ENCODE measurements around the gene RELB. TPM values are rescaled to one million over a fixed set of nuclear protein-coding genes. Genes with fewer than 3 reads are reported as not detected.

The RELB gene
- total RNA-seq, 1 experiment from 2014 or later = 9.3 TPM

- DNase-seq (ENCODE audit: low spot score) = no peak
Measured at GRCh38 chr19:45079911-45080370, 78.7 kb downstream of the RELB start.

- DNase-seq (ENCODE audit: low spot score) = no peak
Measured at GRCh38 chr19:45082170-45082569, 80.9 kb downstream of the RELB start.

DNA sequence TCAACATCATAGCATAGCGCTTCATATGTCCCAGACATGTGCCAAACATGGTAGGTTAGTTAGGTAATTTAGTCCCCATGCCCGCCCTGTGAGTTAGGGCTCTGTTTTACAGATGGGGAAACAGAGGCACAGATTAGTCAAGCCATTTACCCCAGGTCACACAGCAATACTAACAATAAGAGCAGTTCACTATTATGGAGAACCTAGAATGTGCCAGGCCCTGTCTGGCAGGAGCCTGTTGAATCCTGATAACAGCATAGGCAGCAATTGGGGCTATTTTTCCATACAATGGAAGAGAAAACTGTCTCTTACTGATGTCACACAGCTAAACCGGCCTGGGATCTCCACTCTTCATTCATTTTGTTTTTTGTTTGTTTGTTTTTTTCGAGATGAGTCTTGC lies 85.2 kb downstream of the RELB start:
- DNase-seq (ENCODE audit: low spot score) = no peak

DNA sequence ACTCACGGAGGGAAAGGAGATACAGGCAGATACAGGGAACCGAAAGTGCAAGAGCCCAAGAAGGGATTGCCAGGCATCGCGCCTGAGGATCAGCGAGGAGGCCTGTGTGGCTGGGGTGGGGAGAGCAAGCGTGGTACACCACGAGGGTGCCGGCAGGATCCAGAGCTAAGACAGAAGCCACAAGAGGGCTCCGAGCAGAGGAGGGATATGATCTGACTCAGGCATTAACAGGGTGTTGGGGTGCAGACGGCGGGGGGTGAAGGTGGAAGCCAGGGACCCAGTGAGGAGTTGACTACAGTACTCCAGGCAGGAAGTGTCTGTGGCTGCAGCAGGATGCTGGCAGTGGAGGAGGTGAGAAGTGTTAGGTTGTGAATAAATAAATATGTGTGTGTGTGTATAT lies 86.3 kb downstream of the RELB start:
- DNase-seq (ENCODE audit: low spot score) = no peak

Other genes starting within 250 kb of the RELB start
- not detected in 2 replicates for gene CBLC, start 223.6 kb upstream of the RELB start, total RNA-seq (2014; rRNA removed; shearing (Covaris generic))
- 8.2 and 11.2 TPM in 2 replicates for gene BCAM, start 192.4 kb upstream of the RELB start, total RNA-seq (2014; rRNA removed; shearing (Covaris generic))
- gene NECTIN2, start 155.2 kb upstream of the RELB start, total RNA-seq (2014; rRNA removed; shearing (Covaris generic)) = 55.0 and 63.4 TPM in 2 replicates
- 109 and 111 TPM in 2 replicates for gene TOMM40, start 110.2 kb upstream of the RELB start, total RNA-seq (2014; rRNA removed; shearing (Covaris generic))
- 0.14 and 0.86 TPM in 2 replicates for gene APOE, start 95.7 kb upstream of the RELB start, total RNA-seq (2014; rRNA removed; shearing (Covaris generic))
- gene APOC1, start 86.9 kb upstream of the RELB start, total RNA-seq (2014; rRNA removed; shearing (Covaris generic)) = not detected in 2 replicates
- not detected in 2 replicates for gene APOC4, start 59.2 kb upstream of the RELB start, total RNA-seq (2014; rRNA removed; shearing (Covaris generic))
- not detected in 2 replicates for gene APOC2, start 55.4 kb upstream of the RELB start, total RNA-seq (2014; rRNA removed; shearing (Covaris generic))
- gene CLPTM1, start 46.1 kb upstream of the RELB start, total RNA-seq (2014; rRNA removed; shearing (Covaris generic)) = 23.3 and 28.1 TPM in 2 replicates
- 29.9 and 42.5 TPM in 2 replicates for gene CLASRP, start 37.6 kb downstream of the RELB start, total RNA-seq (2014; rRNA removed; shearing (Covaris generic))
- 0.19 TPM in 1 of 2 replicates, not detected in the other for gene ZNF296, start 75.0 kb downstream of the RELB start, total RNA-seq (2014; rRNA removed; shearing (Covaris generic))
- 17.1 and 29.6 TPM in 2 replicates for gene GEMIN7, start 77.8 kb downstream of the RELB start, total RNA-seq (2014; rRNA removed; shearing (Covaris generic))
- gene PPP1R37, start 91.7 kb downstream of the RELB start, total RNA-seq (2014; rRNA removed; shearing (Covaris generic)) = 25.1 and 28.0 TPM in 2 replicates
- not detected in 2 replicates for gene NKPD1, start 159.5 kb downstream of the RELB start, total RNA-seq (2014; rRNA removed; shearing (Covaris generic))
- 6.9 TPM in 2 replicates for gene TRAPPC6A, start 176.8 kb downstream of the RELB start, total RNA-seq (2014; rRNA removed; shearing (Covaris generic))
- 0.19 and 4.7 TPM in 2 replicates for gene BLOC1S3, start 177.3 kb downstream of the RELB start, total RNA-seq (2014; rRNA removed; shearing (Covaris generic))
- 0.34 TPM in 1 of 2 replicates, not detected in the other for gene EXOC3L2, start 243.9 kb downstream of the RELB start, total RNA-seq (2014; rRNA removed; shearing (Covaris generic))
- gene MARK4, start 249.8 kb downstream of the RELB start, total RNA-seq (2014; rRNA removed; shearing (Covaris generic)) = 4.6 and 5.6 TPM in 2 replicates

All from A172 (cell line).